Measurements from ENCODE around the gene RAB40C.

Gene RAB40C

DNA sequence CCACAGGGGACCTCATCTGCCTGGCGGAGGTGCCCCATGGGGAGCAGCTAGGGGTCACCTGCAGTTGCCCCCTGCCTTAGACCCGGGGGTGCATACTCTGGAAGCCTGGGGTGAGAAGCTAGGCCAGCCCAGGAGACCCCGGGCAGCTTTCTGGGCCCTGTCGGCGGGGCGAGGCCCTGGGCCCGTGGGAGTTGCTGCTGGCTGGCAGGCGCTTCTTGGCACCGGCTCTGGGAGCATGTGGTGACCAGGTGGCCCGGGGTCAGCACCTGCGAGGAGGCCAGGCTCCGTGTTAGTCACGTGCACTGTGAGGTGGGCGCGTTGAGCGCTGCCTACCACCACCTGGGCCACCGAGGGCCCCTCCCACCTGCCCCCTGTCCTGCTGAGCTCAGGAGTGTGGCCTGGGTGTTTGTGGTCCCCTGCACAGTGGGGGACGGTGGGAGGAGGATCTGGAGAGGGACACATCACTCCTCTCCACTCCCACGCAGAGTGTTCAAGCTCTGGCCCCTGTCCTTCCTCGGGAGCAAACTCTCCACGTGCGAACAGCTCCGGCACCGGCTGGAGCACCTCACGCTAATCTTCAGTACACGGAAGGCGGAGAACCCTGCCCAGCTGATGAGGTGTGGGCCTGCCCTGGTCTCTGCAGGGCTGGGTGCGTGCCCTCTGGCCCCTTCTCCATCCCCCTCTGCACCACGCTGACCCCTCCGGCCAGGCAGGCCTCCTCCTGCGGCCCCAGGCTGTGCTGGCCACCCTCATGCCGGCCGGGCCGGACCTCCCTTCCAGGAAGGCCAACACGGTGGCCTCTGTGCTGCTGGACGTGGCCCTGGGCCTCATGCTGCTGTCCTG lies 14.3 kb upstream of the RAB40C start:
- DNase-seq: no peak

DNA sequence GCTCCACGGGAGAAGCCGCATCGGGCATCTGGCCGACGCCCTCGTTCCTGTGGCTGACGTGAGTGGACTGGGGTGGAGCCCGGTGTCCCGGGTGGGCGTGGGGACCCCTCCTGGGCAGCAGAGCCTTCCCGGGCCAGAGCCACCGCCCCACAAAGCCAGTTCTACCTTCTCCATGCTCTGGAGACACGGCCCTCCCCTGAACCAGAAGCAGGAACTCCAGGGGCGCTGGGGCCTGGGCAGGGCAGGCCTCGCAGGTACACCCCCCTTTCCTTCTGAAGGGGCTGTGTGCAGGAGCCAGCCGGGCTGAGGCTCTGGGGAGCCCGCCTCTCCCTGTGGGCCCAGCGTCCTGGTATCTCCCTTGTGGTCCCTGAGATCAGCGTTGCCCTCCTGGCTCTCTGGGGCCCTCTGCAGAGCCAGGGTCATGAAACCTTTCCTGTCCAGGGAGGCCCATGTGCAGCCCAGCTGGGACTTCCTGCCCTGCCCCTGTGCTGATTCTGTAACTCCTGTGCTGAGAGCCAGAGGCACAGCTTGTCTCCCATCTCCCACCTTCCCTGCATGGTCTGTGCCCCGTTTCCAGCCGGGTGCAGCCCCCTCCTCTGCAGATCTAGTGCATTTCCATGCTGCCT lies 13.6 kb upstream of the RAB40C start:
- no peak for DNase-seq

DNA sequence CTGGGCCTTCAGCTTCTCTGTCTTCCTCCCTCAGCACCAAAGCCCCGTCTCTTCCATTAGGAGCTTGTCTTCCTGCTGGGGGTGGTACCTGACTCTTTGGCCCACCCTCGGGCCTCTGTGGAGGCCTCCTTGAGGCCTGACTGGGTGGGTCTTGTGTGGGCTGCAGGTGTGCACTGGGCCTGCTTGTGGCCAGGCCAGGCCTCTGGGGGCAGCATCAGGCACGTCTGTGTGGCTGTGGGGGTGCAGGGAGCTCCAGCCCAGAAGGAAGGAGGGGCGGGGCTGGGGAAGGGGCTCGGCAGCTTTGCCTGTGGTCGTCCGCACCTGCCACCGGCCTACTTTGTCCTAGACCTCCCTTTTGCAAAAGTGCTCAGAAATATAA lies 13.1 kb upstream of the RAB40C start:
- no peak for DNase-seq

DNA sequence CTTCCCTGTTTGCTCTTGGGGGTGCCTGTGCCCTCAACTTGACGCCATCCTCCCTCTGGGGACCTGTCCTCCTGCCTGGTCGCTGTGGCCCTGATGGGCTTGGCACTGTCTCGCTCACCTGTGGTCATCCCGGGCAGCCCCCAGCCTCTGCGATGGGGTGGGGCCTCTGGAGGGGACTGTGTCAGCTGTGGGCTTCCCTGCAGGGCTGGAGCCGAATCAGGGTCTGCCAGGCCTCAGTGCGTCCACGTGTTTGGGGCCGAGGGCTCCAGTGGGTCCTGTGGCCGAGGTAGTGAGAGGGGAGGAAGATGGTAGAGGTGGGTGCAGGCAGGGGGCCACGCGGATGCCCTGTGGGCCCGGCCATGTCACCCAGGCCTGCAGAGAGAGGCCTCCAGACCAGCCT lies 12.1 kb upstream of the RAB40C start:
- DNase-seq: no peak

DNA sequence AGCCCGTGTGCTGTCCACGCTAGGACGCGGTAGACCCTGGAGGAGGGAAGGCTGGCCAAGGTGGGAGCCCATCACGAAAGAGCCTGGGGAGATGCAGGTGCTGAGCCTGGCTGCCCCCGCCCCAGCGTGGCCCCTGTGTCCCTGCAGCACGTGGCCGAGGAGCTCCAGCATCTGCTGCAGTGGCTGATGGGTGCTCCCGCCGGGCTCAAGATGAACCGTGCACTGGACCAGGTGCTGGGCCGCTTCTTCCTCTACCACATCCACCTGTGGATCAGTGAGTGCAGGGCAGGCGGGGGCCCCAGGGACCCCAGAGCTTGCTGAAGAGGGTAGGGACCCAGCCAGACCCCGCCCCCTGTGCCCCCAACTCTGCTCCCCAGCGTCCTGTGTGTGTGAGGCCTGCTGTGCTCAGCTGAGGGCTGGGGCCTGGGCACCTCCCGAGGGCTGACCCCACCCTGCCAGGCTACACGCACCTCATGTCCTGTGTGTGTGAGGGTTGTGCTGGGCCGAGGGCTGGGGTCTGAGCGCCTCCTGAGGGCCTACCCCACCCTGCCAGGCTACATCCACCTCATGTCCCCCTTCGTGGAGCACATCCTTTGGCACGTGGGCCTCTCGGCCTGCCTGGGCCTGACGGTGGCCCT lies 11.5 kb upstream of the RAB40C start:
- no peak for DNase-seq

DNA sequence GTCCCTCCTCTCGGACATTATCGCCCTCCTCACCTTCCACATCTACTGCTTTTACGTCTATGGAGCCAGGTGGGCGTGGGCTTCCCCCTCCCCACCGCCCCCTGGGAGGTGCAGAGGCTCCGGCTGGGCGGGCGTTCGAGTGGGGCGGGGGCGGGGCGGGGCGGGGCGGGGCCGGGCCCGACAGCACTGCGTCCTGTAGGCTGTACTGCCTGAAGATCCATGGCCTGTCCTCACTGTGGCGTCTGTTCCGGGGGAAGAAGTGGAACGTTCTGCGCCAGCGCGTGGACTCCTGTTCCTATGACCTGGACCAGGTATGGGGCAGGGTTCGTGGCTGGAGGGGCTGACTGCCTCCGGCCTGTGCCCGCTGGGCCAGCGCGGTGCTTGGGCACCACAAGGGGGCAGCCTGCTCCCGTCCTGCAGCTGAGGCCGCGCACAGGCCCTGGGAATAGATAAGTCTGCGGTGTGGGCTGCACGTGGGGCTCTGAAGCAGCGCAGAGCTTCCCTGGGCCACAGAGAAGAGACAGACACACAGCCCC lies 10.9 kb upstream of the RAB40C start:
- DNase-seq: no peak

DNA sequence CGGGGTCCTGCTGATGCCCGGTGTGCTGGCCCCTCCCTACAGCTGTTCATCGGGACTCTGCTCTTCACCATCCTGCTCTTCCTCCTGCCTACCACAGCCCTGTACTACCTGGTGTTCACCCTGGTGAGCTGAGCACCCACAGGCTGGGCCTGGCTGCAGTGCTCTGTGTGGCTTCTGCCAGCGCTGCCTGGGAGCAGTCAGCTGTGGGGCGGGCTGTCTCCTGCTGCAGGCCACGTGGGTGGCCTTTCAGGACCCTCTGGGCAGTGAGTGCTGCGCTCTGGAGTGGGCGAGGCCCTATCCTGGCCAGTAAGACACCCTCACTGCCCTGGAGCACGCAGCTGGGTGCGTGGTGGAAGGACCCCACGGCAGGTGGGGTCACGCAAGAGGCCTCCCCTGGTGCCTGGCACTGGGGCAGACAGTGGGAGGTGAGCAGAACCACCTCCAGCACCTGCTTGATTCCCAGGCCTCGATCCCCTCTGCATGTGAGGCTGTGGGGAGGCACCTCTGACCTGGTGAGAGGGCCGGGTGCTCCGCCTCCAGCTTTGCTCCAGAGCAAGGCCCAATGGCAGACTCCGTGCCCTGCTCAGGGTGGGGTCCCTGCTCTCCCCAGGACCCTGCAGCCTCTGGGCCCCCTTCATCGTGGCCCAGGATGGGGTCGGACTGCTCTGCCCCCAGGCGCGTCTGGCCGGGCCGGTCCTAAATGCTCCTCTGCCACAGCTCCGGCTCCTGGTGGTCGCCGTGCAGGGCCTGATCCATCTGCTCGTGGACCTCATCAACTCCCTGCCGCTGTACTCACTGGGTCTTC lies 9.5 kb upstream of the RAB40C start:
- no peak for DNase-seq

DNA sequence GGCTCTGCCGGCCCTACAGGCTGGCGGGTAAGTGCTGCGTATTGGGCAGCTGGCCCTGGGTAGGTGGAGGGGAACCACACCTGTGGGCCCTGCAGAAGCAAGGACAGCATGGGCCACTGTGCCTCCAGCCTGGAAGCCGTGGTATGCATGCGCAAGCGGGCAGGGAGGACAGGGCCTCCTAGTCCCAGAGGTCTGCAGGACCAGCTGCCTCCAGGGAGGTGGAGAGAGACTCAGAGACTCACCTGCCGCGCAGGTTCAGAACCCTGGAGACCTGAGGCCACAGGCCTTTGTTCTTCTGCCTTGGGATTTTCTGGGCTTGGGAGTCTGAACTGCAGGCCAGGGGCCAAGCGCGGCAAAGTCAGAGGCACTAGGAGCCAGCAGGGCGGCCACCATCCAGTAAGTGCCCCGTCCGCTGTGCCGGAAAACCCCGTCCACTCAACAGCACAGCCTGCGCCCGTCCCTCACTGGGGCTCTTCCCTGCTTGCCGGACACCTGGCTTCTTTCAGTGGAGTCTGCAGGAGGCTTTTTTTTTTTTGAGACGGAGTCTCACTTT lies 8.8 kb upstream of the RAB40C start:
- DNase-seq: no peak

DNA sequence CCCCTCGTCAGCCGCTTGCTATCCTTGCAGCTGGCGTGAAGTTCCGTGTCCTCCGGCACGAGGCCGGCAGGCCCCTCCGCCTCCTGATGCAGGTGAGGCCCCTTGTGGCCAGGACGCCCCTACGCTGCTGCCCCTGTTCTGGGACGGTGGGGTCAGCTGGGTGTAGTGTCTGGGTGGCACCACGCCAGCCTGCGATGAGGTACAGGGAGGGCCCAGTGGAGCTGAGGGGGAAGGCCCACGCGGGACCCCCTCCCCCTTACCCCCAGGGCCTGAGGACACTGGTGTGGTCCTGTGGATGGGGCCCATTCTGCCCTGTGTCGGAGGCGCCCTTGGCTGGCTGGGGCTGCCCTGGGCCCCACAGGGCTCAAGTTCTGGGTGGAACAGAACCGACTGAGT lies 7.7 kb upstream of the RAB40C start:
- DNase-seq: no peak

DNA sequence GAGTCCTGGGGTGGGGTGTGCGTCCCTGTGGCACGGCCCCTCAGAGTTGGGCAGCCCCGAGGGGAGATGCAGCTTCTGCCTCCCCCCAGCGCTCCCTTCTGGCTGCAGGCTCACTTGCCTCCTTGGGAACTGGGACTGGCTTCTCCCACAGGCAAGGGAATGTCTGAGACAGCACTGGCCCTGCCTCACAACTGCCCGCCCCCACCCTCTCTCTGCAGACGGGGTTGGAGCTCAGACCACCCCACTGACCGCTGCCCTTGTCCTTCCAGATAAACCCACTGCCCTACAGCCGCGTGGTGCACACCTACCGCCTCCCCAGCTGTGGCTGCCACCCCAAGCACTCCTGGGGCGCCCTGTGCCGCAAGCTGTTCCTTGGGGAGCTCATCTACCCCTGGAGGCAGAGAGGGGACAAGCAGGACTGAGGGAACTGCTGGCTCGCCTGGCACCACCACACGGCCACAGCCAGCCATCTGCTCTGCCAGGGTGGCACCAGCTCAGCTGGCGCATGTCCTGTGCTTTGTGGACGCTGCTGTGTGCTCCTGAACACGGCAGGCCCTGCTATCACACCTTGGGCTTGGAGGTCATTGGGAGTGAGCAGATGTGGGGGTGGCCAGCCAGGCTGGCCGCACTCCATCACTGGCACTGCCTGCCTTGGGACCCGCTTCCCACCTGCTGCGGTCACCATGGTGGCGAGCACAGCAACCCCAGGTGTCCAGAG lies 7.1 kb upstream of the RAB40C start:
- DNase-seq: no peak

DNA sequence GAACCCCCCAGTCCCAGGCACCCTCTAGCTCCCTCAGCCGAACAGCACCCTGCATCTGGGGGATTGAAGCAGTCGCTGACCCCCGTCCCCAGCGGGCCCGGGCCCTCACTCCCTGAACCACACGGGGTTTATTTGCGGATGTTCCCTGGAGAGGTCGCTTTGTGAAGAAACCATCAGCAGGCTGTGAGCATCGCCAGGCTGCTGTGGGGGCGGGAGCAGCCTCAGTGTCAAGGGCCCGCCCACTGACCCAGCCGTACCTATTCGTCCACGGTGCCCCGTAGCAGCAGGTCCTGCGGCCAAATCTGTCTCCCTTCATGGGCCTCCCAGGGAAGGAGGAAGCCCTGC lies 6.4 kb upstream of the RAB40C start:
- no peak for DNase-seq

DNA sequence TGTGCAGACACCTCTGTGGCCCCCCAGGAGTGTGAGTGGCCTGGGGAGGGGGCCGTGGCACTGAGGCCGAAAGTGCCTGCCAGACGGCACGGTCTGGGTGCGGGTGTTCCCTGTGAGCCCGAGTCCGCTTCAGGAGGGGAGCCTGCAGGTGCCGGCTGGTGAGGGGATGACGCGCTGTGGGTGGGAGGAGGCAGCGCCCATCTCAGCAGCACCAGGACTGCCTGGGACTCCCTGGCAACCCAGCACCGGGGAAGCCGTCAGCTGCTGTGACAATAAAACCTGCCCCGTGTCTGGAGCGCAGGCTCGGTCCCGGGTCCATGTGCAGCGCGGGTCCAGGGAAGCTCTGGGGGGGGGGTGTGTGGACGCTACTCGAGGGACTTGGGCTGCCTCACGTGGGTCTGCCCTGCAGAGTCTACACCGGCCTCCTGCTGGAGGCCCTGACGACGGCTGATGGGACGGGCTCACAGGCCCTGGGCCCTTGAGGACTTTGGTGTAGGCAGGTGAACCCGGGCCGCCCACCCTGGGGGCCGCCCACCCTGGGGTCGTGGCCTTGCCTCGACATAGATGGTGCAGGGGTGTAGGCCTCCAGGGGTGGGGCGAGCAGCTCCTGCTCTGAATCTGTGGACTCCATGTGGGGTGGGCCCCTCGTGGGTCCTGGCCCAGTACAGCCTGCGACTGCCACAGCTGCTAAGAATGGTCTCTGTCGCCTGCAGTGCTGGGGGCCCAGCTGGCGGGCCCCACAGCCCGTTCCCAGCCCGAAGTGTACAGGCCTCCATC lies 5.9 kb upstream of the RAB40C start:
- no peak for DNase-seq

DNA sequence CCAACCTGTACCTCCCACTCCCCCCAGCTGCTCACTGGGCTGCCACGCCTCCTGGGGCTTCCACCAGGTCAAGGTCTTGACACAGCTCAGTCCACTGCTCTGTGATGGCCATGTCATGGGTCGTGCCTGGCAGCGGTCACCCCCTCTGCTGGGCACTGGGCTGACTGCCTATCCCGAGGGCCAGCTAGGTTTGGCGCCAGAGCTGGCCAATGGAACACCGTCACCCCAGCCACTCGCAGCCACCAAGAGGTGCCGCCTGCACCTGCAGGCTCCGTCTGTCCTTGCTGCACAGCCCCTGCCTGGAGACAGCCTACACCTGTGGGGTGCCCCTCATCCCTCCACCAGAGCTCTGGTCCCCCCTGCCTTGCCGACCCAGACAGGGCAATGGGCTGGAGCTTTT lies 4.5 kb upstream of the RAB40C start:
- no peak for DNase-seq

DNA sequence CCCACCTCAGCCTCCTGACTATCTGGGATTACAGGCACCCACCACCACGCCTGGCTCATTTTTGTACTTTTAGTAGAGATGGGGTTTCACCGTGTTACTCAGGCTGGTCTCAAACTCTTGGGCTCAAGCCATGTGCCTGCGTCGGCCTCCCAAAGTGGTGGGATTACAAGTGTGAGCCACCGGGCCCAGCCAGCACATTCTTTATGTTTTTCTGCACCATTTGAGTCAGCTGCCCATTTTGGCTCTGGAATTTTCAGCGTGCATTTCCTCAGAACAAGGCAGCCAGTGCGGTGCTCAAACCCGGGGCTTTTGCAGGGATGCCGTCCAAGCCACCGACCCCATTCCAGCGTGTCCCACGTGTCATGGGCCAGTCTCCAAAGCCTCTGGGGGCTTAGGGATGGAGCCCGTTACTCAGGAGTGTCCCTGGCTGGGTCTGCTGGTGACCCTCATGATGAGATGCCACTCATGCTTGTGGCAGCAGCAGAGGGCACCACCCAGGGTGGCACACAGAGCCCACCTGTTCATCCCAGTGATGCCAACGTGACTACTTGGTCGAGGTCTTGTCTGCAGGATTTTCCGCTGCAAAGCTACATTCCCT lies 3.7 kb upstream of the RAB40C start:
- DNase-seq: no peak

DNA sequence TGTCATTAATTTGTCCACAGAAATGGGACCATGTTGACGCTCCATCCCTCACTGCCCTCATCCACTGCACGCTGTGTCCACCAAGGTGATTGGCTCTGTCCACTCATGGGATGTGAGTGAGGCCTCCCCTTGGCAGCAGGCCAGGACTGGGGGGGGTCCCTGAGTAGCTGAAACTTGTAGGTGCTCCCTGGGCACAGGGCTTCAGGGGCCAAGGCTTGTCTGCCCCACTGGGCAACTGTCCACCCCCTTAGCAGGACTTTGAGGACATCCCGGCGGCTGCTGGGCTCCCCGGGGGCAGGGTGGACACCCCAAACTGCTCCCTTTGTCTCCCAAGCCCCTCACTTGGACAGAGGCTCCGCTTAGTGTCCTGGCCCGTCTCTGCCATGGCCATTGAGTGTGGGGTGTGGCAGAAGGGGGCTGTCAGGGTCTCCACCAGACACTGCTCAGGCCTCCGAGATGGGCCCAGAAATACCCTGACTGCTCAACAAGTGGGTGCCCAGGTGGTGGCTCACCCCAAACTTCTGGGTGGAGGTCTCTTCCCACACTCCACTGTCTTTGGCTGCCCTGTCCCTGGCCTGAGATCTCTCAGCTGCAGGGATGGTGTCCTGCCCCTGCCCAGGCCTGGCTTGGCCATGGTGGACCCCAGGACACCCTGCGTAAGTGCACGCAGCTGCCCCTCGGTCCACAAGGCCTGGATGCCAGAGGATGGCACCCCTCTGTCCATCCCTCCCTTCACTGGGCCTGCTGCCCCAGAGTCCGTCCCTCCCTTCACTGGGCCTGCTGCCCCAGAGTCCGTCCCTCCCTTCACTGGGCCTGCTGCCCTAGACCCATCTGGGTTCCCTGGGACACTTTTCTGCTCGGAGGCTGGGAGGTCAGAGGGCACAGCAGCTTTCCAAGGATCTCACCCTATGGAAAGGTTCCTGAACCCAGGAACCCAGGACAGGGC lies 2.9 kb upstream of the RAB40C start:
- no peak for DNase-seq

DNA sequence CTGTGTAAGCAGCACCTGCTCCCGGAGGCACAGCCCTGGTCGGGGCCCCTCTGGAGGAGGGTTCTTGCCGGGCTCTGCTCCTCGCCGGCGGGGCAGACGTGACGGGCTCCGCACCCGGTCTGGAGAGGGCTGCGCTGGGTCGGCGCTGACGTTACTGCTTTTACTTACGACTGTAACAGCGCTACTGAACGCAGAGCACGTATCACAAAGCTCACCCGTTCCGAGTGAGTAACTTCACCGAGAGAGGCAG lies 1.3 kb upstream of the RAB40C start:
- peak; percentile 33 for DNase-seq

DNA sequence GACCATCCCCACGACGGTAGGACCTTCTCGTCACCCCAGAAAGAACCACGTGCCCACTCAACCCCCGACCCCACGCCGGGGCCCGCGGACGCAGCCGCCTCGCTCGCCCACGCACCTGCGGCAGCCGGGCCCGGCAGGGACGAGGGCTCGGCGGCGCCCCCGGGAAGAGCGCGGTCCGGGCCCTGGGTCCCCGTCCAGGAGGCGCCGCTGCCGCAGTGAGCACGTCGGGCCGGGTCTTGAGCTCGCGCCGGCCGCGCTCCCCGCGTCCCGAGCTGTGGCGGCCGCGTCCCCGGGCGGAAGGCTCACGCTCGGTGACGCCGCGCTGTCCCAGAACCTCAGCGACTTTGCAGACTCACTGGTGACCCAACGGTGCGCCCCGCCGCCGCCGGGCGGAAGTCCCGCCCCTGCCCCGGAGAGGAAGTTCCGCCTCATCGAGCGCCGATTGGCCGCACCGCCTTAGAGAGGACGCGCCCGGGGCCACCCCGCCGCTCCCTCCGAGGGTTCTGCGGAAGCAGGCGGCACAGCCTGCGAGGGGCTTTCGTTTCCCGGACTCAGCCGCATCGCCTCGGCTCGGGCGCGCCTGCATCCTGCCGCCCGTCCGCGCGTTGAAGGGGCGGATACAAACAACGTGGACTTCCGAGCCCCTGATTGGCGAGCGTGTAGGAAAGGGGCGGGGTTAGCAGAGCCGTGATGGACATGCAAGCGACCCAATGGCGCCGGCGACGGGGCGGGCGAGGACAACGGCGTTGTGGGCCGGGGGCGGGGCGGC lies 793 bp upstream of the RAB40C start:
- peak; percentile 89 for DNase-seq

DNA sequence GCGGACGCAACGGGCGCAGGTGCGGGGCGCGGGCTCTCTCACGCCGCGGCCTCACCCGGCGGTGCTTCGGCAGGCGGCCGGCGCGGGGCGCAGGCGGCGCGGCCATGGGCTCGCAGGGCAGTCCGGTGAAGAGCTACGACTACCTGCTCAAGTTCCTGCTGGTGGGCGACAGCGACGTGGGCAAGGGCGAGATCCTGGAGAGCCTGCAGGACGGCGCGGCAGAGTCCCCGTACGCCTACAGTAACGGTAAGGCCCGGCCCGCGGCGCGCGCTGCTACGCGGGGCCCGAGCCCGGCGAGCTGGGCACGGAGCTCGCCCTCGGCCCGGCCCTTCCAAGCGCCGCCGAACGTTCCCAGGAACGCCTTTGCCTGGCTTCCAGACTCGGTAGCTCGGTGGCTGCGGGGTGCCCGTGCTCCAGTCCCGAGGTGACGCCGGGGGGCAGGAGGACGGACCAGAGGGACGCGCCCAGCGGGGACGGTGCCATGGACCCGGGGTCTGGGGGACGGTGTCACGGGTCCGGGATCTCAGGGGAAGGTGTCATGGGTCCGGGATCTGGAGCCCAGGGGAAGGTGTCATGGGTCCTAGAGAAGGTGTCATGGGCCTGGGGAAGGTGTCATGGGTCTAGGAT lies 435 bp downstream of the RAB40C start:
- DNase-seq: peak; percentile 44

DNA sequence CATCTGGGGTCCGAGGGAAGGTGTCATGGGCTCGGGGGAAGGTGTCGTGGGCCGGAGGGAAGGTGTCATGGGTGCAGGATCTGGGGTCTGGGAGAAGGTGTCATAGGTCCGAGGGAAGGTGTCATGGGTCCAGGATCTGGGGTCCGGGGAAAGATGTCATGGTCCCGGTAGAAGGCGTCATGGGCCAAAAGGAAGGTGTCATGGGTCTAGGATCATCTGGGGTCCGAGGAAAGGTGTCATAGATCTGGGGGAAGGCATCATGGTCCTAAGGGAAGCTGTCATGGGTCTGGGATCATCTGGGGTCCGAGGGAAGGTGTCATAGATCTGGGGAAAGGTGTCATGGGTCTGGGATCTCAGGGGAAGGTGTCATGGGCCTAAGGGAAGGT lies 942 bp downstream of the RAB40C start:
- DNase-seq: no peak
